ENCODE results near the gene LATS1.

Gene LATS1

GRCh38 chr6:149728499-149729234 lies 10.8 kb upstream of the LATS1 start:
- CTCF ChIA-PET = no interaction called here
- POLR2A ChIA-PET = interaction anchor here (1.0 to 1.2 kb wide), 2 partner anchors 10 to 11 kb away, joined by 3 to 5 read pairs; no protein-coding TSS in a partner anchor
- no peak for DNase-seq (ENCODE audit: extremely low spot score)
- TF ChIP-seq FOXM1 (IDR thresholded peaks at IDR 0.05; ENCODE audit: borderline replicate concordance) = no peak
- TF ChIP-seq HDGF (IDR thresholded peaks at IDR 0.05; ENCODE audit: borderline replicate concordance) = no peak
- TF ChIP-seq LEF1 (IDR thresholded peaks at IDR 0.05; ENCODE audit: borderline replicate concordance) = no peak
- TF ChIP-seq ARNT (IDR thresholded peaks at IDR 0.05) = no peak
- no peak for TF ChIP-seq PKNOX1 (IDR thresholded peaks at IDR 0.05)
- no peak for TF ChIP-seq FOXK2 (IDR thresholded peaks at IDR 0.05)
- no peak for TF ChIP-seq ZNF384 (IDR thresholded peaks at IDR 0.05)

GRCh38 chr6:149727793-149728498 lies 10.0 kb upstream of the LATS1 start:
- ChIA-PET CTCF (no interaction called here), POLR2A (interaction anchor here (1.0 to 1.2 kb wide), 2 partner anchors 10 to 11 kb away, joined by 3 to 5 read pairs; no protein-coding TSS in a partner anchor)
- TF ChIP-seq LEF1 (IDR thresholded peaks at IDR 0.05; ENCODE audit: borderline replicate concordance) (no peak), ZNF384 (IDR thresholded peaks at IDR 0.05) (no peak), FOXA1 (IDR thresholded peaks at IDR 0.05) (no peak), ARNT (IDR thresholded peaks at IDR 0.05) (no peak), CTBP1 (IDR thresholded peaks at IDR 0.05; ENCODE audit: borderline replicate concordance) (no peak), ELF4 (IDR thresholded peaks at IDR 0.05) (no peak), BHLHE40 (IDR thresholded peaks at IDR 0.05; ENCODE audit: borderline replicate concordance) (no peak), SP1 (IDR thresholded peaks at IDR 0.05) (no peak), PKNOX1 (IDR thresholded peaks at IDR 0.05) (no peak), HDGF (IDR thresholded peaks at IDR 0.05; ENCODE audit: borderline replicate concordance) (no peak), SUZ12 (IDR thresholded peaks at IDR 0.05) (no peak), TARDBP (IDR thresholded peaks at IDR 0.05) (no peak)
- no peak for DNase-seq (ENCODE audit: extremely low spot score)

GRCh38 chr6:149725785-149726184 lies 7.9 kb upstream of the LATS1 start:
- DNase-seq (ENCODE audit: extremely low spot score) = no peak
- CTCF ChIA-PET = no interaction called here
- TF ChIP-seq PKNOX1 (IDR thresholded peaks at IDR 0.05) (no peak), ELF4 (IDR thresholded peaks at IDR 0.05) (no peak), TARDBP (IDR thresholded peaks at IDR 0.05) (no peak), NFRKB (IDR thresholded peaks at IDR 0.05) (no peak), ZNF384 (IDR thresholded peaks at IDR 0.05) (no peak), FOXM1 (IDR thresholded peaks at IDR 0.05; ENCODE audit: borderline replicate concordance) (no peak), CTBP1 (IDR thresholded peaks at IDR 0.05; ENCODE audit: borderline replicate concordance) (no peak), FOXA1 (IDR thresholded peaks at IDR 0.05) (no peak), ARNT (IDR thresholded peaks at IDR 0.05) (no peak), SP1 (IDR thresholded peaks at IDR 0.05) (no peak), L3MBTL2 (conservative IDR thresholded peaks at IDR 0.05) (no peak), FOXK2 (IDR thresholded peaks at IDR 0.05) (no peak)
- POLR2A ChIA-PET = no interaction called here

- DNase-seq (ENCODE audit: extremely low spot score) = peak; percentile 71
- ChIA-PET CTCF (interaction anchor here (0.6 to 1.1 kb wide), 5 partner anchors 22 to 355 kb away, joined by 3 to 5 read pairs (median 4); no protein-coding TSS in a partner anchor), POLR2A (no interaction called here)
- TF ChIP-seq ZNF384 (IDR thresholded peaks at IDR 0.05) (no peak), NFRKB (IDR thresholded peaks at IDR 0.05) (no peak), PKNOX1 (IDR thresholded peaks at IDR 0.05) (no peak), HDGF (IDR thresholded peaks at IDR 0.05; ENCODE audit: borderline replicate concordance) (no peak), CTBP1 (IDR thresholded peaks at IDR 0.05; ENCODE audit: borderline replicate concordance) (no peak), TARDBP (IDR thresholded peaks at IDR 0.05) (no peak), L3MBTL2 (conservative IDR thresholded peaks at IDR 0.05) (no peak), ELF4 (IDR thresholded peaks at IDR 0.05) (no peak), ARNT (IDR thresholded peaks at IDR 0.05) (no peak), FOXK2 (IDR thresholded peaks at IDR 0.05) (no peak), FOXA1 (IDR thresholded peaks at IDR 0.05) (no peak), FOXM1 (IDR thresholded peaks at IDR 0.05; ENCODE audit: borderline replicate concordance) (no peak), BHLHE40 (IDR thresholded peaks at IDR 0.05; ENCODE audit: borderline replicate concordance) (no peak), SUZ12 (IDR thresholded peaks at IDR 0.05) (no peak), LEF1 (IDR thresholded peaks at IDR 0.05; ENCODE audit: borderline replicate concordance) (no peak), SP1 (IDR thresholded peaks at IDR 0.05) (no peak)
Measured at GRCh38 chr6:149723771-149724417, 6.0 kb upstream of the LATS1 start.

- POLR2A ChIA-PET = no interaction called here
- CTCF ChIA-PET = interaction anchor here (0.6 to 0.7 kb wide), 2 partner anchors 21 to 124 kb away, joined by 4 read pairs; no protein-coding TSS in a partner anchor
- DNase-seq (ENCODE audit: extremely low spot score) = no peak
- TF ChIP-seq FOXA1 (IDR thresholded peaks at IDR 0.05) (no peak), PKNOX1 (IDR thresholded peaks at IDR 0.05) (no peak), NFRKB (IDR thresholded peaks at IDR 0.05) (no peak), CTBP1 (IDR thresholded peaks at IDR 0.05; ENCODE audit: borderline replicate concordance) (no peak)
Measured at GRCh38 chr6:149723262-149723661, 5.4 kb upstream of the LATS1 start.

Measured in HEK293T (cell line).